ENCODE data around the gene KANK3.

Gene KANK3

GRCh38 chr19:8337728-8338127 is 5.3 kb downstream of the KANK3 start:
- no peak for DNase-seq (ENCODE audit: low read depth in 3 of 3)

DNA sequence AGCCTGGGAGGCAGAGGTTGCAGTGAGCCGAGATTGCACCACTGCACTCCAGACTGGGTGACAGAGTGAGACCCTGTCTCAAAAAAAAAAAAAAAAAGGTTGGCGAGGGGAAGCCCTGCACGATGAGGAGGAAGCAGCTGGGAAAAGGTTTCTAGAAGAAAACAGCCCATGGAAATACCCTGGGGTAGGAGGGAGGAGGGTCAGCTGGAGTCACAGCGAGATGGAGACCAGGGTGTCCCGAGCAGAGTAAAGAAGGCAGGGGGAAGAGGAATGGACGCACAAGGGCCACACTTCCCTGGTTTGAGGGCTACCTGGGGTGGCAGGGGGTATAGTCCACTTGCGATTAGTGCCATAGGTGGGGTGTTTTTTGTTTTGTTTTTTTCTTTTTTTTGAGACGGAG is 6.4 kb downstream of the KANK3 start:
- no peak for DNase-seq (ENCODE audit: low read depth in 3 of 3)

DNA sequence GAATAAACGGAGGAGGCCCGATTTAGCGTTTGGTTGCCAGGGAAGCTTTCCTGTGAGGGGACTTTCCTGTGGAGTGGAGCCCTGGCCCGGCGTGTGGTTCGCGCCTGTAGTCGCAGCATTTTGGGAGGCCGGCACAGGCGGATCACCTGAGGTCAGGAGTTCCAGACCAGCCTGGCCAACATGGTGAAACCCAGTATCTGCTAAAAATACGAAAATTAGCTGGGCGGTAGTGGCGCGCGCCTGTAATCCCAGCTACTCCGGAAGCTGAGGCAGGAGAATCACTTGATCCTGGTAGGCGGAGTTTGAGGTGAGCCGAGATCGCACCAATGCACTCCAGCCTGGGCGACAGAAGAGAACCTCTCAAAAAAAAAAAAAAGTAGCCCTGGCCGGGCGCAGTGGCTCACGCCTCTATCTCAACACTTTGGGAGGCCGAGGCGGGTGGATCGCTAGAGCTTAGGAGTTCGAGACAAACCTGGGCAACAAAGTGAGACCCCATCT is 6.9 kb downstream of the KANK3 start:
- no peak for DNase-seq (ENCODE audit: low read depth in 3 of 3)

DNA sequence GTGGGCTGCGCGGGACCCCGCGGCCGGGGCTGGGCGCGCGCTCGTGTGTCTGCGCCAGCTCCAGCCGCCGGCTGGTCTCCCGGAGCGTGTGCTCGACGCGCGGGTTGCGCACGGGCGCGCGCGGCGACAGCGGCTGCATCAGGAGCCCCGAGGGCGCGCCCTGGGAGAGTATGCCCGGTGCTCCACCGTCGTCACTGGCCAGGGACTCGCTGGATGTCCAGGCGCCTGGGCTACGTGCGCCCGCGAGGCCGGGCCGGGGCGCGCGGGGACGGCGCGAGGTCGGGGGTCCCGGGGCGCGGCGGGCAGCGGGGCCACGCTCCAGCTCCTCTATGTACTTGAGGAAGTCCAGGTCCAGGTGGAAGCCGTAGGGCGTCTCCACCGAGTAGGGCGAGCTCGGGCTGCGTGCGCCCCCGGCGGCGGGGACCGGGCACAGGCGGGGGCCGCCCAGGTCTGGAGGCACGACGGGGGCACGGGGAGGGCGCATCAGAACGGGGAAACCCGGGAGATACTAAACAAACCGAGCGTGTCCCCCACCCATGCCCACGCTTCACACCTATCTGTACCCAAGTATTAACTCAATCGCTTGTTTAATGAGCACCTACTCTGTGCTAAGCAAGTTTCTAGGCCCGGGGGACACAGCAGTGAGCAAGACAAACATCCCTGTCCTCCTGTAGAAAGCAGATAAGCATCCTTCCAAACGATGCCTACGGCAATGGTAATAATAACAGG is 7.6 kb downstream of the KANK3 start:
- peak in 1 of 3 experiments; percentile 34 for DNase-seq (ENCODE audit: low read depth in 3 of 3)

DNA sequence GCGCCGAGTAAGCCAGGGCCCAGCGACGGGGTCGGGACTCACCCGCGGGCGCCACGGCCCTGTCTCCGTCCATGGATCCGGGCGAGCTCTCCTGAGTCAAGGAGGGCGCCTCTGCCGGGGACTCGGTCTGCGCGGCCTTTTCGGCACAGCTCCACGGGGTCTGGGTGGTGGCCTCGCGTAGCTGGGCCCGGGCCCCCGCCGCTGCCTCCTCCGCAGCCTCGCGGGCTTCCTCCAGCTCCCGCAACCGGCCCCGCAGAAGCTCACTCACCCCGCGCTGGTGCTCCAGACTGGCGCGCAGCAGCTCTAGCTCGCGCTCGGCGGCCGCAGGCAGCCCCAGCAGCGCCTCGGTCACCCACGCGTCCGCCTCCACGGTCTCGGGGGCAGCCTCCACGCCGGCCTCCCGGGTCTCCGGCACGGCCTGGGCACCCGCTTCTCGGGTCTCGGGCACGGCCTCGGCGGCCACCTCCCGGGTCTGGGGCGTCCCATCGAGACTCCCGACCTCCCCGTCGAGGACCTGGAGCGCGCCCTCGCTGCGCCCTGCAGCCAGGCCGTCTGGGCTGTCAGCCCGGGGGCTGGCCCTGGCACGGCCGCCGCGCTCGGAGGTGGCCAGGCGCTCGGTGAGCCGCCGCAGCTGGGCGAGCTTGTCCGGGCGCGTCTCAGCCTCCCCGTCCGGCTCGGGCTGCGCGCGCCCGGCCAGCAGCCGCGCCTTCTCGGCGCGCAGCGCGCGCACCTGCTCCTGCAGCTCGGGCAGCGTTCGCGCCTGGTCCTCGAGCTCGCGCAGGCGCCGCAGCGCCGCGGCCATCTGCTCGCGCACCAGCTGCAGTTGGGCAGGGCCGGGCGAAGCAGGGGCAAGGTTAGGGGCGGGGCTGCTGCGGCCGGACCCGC is 8.4 kb downstream of the KANK3 start:
- peak in 1 of 3 experiments; percentile 49 for DNase-seq (ENCODE audit: low read depth in 3 of 3)

GRCh38 chr19:8333767-8334457 is 9.2 kb downstream of the KANK3 start:
- DNase-seq (ENCODE audit: low read depth in 3 of 3) = no peak

DNA sequence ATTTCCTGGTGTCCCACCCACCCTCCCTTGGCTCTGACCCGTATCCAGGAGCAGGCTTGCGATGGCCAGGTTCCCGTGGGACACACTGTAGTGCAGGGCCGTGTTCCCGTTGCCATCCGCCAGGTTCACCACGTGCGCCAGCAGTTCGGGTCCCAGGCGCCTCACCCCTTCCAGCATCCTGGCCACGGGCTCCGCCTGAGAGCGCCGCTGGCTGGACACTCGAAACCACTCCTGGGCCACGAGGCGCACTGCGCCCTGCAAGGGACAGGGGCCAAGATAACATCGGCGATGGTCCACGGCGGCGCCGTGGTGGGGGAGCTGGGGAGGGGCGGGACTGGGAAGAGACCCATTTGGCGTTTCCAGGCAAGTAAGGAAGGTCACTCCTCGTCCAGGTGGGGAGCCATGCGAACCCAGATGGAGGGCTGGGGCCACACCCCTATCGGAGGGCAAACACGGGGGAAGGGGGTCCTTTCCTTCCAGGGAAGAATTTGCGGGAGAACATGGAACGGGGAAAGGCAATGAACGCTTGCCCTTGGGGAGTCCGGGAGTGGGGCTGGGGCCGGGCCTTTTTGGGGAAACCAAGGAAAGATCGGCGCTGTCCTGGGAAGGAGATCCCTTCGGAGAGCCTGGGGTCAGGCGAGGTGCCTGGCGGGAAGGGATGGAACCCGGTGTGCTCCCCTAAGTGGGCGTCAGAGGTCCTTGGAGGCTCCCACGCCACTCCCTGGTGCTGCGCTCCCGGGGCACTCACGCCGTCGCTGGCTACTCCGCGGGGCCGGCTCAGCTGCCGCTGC is 9.9 kb downstream of the KANK3 start:
- no peak for DNase-seq (ENCODE audit: low read depth in 3 of 3)

DNA sequence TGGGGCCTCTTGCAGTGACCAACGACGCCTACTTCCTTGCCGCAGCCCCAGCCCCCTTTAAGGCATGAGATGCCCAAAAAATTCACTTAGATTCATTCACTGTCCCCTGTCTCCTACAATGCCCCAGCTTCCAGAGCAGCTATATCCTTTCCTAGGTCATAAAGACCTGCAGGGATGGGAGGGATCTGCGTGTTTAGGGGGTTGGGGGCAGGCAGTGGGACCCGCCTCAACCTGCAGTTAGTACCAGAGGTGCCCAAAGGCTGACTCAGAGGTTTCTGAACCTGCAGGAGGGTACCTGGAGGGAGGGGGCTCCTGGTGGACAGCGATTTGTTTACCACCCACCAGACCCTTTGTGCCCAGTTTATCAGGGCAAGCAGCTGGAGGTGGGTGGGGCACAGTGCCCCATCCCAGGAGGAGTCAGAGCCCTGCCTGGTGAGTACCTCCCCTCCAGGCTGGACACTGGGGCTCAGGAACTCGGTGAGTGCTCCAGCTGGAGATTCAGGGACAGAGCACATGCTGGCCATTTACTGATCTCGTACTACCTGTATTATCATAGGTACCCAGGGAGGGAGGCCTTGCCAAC is 11.7 kb downstream of the KANK3 start:
- DNase-seq (ENCODE audit: low read depth in 3 of 3) = no peak

DNA sequence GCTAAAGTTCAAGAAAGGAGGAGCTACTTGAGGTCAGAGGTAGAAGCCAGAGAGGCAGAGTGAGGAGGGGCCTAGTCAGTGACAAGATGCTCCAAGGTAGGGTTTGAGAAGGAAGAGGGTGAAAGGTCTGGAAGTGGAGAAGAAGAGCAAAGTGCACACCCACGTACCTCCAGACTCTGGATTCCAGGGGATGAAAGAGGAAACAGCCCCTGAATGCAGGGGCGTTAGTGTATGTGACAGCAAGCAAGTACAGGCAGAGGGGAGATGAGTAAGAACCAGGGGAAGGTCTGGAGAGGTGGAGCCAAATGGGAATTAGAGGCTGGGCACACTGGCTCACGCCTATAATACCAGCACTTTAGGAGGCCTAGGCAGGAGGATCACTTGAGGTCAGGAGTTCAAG is 13.1 kb downstream of the KANK3 start:
- no peak for DNase-seq (ENCODE audit: low read depth in 3 of 3)

DNA sequence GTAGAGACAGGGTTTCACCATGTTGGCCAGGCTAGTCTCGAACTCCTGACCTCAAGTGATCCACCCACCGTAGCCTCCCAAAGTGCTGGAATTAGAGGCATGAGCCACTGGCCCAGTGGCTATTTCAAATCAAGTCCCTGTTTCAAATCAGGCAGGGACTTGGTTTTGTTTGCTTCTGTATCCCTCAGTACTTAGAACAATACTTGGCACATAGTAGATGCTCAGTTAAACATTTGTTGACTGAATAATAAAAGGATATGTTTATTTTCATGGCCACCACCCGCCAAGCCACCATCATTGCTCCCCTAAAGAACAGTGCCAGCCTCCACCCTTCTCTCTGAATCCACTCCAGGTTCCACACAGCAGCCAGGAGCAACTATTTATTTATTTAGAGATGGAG is 17.6 kb downstream of the KANK3 start:
- DNase-seq (ENCODE audit: low read depth in 3 of 3) = no peak

DNA sequence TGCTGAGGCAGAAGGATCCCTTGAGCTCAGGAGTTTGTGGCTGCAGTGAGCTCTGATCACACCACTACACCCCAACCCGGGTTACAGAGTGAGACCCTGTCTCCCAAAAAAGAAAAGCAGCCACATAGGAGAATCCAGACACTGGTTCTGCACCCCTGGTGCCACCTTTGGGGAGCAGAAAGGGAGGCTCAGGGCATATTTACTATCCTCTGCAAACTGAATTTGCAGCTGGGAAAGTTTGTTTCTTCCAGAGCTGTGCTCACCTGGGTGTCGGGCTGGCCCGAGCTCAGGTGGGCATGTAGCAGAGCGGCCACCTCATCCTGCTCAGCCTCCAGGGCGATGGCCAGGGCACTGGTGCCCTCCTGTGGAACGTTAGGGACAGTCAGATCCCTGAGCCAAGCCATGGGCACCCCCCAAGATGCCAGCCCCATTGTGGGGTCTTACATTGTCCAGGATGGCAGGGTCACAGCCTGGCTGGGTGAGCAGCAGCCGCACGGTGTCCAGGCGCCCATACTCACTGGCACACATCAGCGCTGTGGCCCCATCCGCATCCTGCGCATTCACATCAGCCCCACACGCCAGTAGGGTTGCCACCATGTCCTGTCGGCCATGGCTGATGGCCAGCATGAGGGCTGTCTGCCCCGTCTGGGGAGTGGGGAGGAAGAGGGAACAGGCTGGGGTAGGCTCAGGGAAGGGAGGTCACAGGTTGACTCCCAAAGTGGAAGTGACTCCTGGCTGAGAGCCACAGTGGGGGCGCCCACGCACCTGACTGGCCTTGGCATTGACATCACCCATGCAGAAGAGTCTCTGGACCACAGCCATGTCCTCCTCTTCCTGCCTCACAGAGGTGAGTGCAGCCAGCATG is 18.6 kb downstream of the KANK3 start:
- DNase-seq (ENCODE audit: low read depth in 3 of 3) = peak in 1 of 3 experiments; percentile 29

- DNase-seq (ENCODE audit: low read depth in 3 of 3) = no peak
Measured at GRCh38 chr19:8323781-8324185, 19.3 kb downstream of the KANK3 start.

DNA sequence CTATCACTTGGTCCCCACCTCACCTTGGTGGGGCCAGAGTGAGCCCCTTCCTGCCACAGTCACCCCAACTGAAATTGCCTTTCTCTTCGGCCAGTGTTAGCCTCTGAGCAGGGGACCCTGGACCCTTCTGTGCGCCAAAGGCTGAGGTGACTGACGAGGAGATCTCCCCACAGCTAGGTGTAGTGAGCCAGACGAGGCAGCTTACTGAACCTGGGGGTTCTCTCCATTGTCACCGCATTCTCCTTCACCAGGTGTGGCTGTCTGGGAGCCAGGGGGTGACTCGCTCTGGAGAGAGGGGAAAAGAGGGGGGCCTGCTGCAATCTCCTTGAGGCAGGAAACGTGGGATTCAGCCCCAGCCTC is 20.4 kb downstream of the KANK3 start:
- DNase-seq (ENCODE audit: low read depth in 3 of 3) = no peak

- DNase-seq (ENCODE audit: low read depth in 3 of 3) = no peak
Measured at GRCh38 chr19:8321986-8322637, 20.9 kb downstream of the KANK3 start.

- DNase-seq (ENCODE audit: low read depth in 3 of 3) = peak; percentile 94 to 95 (median 94)
Measured at GRCh38 chr19:8321067-8321985, 21.7 kb downstream of the KANK3 start, which contains the start of the genes NDUFA7 and RPS28. Gene NDUFA7 (minus strand): TSS chr19:8321375. CDS start chr19:8321358, 17 bp downstream. Gene RPS28 (plus strand): TSS chr19:8321496. CDS start chr19:8321531, 35 bp downstream.

DNA sequence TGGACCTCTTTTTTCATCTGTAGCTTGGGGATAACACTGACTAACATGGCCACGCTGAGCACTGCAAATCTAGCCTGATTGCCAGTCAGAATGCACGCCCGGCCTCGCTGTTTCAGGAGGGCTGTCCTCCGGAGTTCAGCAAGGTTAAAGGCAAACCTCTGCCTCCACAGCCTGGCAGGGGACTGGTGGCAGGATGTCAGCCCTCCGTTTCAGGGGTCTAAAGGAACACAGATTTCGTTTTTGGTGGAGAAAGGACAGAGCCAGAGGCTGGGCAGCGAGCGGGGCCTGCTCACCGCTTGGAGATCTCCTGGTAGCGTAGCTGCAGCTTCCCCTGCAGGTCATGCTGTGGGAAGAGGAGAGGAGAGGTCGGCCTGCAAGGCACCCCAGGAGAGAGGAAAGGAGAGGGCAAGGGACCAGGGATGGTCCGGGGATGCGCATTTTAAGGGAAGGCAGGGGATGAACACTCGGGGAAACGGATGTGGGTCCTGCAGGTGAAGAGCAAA is 22.4 kb downstream of the KANK3 start:
- no peak for DNase-seq (ENCODE audit: low read depth in 3 of 3)

- no peak for DNase-seq (ENCODE audit: low read depth in 3 of 3)
Measured at GRCh38 chr19:8319807-8320520, 23.1 kb downstream of the KANK3 start.
